ENCODE measurements around the gene KCNG2. TPM values are rescaled to one million over a fixed set of nuclear protein-coding genes. Genes with fewer than 3 reads are reported as not detected.

The KCNG2 gene
- total RNA-seq, 1 donor from 2014 or later, result not detected

GRCh38 chr18:79828258-79828657 is 30.5 kb downstream of the KCNG2 start:
- Mint-ChIP-seq H3K27me3 (ENCODE audit: unreplicated experiment) (peaks cover 12% of the 10 kb centered on the region), H3K27ac (ENCODE audit: unreplicated experiment) (no peak overlapping the region), H3K4me1 (ENCODE audit: unreplicated experiment) (no peaks in the 10 kb centered on the region), H3K36me3 (ENCODE audit: unreplicated experiment) (no peaks in the 10 kb centered on the region), H3K4me3 (ENCODE audit: unreplicated experiment) (no peak overlapping the region), H3K9me3 (ENCODE audit: unreplicated experiment) (no peaks in the 10 kb centered on the region)
- DNase-seq (ENCODE audit: extremely low spot score, unreplicated experiment), result no peak
- no peak for TF ChIP-seq CTCF (IDR thresholded peaks at IDR 0.05)

- DNase-seq (ENCODE audit: extremely low spot score, unreplicated experiment), result peak; percentile 77
- Mint-ChIP-seq H3K9me3 (ENCODE audit: unreplicated experiment) (no peaks in the 10 kb centered on the region), H3K27ac (ENCODE audit: unreplicated experiment) (no peak overlapping the region), H3K4me3 (ENCODE audit: unreplicated experiment) (no peak overlapping the region), H3K27me3 (ENCODE audit: unreplicated experiment) (peaks cover 2% of the 10 kb centered on the region), H3K4me1 (ENCODE audit: unreplicated experiment) (no peaks in the 10 kb centered on the region), H3K36me3 (ENCODE audit: unreplicated experiment) (no peaks in the 10 kb centered on the region)
- TF ChIP-seq CTCF (IDR thresholded peaks at IDR 0.05), result no peak
Measured at GRCh38 chr18:79829136-79829854, 31.6 kb downstream of the KCNG2 start.

GRCh38 chr18:79832169-79832568 is 34.4 kb downstream of the KCNG2 start:
- H3K4me3 Mint-ChIP-seq (ENCODE audit: unreplicated experiment), result no peak overlapping the region
- no peaks in the 10 kb centered on the region for H3K36me3 Mint-ChIP-seq (ENCODE audit: unreplicated experiment)
- peaks cover 18% of the 10 kb centered on the region for H3K27me3 Mint-ChIP-seq (ENCODE audit: unreplicated experiment)
- H3K4me1 Mint-ChIP-seq (ENCODE audit: unreplicated experiment), result no peaks in the 10 kb centered on the region
- no peaks in the 10 kb centered on the region for H3K9me3 Mint-ChIP-seq (ENCODE audit: unreplicated experiment)
- H3K27ac Mint-ChIP-seq (ENCODE audit: unreplicated experiment), result no peak overlapping the region
- DNase-seq (ENCODE audit: extremely low spot score, unreplicated experiment), result no peak
- no peak for TF ChIP-seq CTCF (IDR thresholded peaks at IDR 0.05)

- H3K4me1 Mint-ChIP-seq (ENCODE audit: unreplicated experiment), result no peaks in the 10 kb centered on the region
- no peak for TF ChIP-seq CTCF (IDR thresholded peaks at IDR 0.05)
- no peak overlapping the region for H3K4me3 Mint-ChIP-seq (ENCODE audit: unreplicated experiment)
- H3K27ac Mint-ChIP-seq (ENCODE audit: unreplicated experiment), result no peak overlapping the region
- no peaks in the 10 kb centered on the region for H3K36me3 Mint-ChIP-seq (ENCODE audit: unreplicated experiment)
- H3K9me3 Mint-ChIP-seq (ENCODE audit: unreplicated experiment), result no peaks in the 10 kb centered on the region
- H3K27me3 Mint-ChIP-seq (ENCODE audit: unreplicated experiment), result peaks cover 32% of the 10 kb centered on the region
- peak; percentile 78 for DNase-seq (ENCODE audit: extremely low spot score, unreplicated experiment)
Measured at GRCh38 chr18:79834834-79835233, 37.1 kb downstream of the KCNG2 start.

GRCh38 chr18:79841936-79842335 is 44.2 kb downstream of the KCNG2 start:
- Mint-ChIP-seq H3K9me3 (ENCODE audit: unreplicated experiment) (peaks cover 6% of the 10 kb centered on the region), H3K27ac (ENCODE audit: unreplicated experiment) (no peak overlapping the region), H3K4me1 (ENCODE audit: unreplicated experiment) (no peaks in the 10 kb centered on the region), H3K4me3 (ENCODE audit: unreplicated experiment) (no peak overlapping the region), H3K36me3 (ENCODE audit: unreplicated experiment) (no peaks in the 10 kb centered on the region), H3K27me3 (ENCODE audit: unreplicated experiment) (peaks cover 34% of the 10 kb centered on the region)
- TF ChIP-seq CTCF (IDR thresholded peaks at IDR 0.05), result no peak
- no peak for DNase-seq (ENCODE audit: extremely low spot score, unreplicated experiment)
